ENCODE results near the gene RRP36.

- no peak for TF ChIP-seq CTCF (IDR thresholded peaks at IDR 0.05; ENCODE audit: low read length)
- TF ChIP-seq EZH2 (IDR thresholded peaks at IDR 0.05; ENCODE audit: borderline replicate concordance, low read length), result no peak
Measured at GRCh38 chr6:42993445-42993844, 28.0 kb upstream of the RRP36 start.

Data from OCI-LY1 (cell line).